Measurements from ENCODE around the gene EYA2. TPM values are rescaled to one million over a fixed set of nuclear protein-coding genes. Genes with fewer than 3 reads are reported as not detected.

The EYA2 gene
- total and polyA plus RNA-seq, 2 of the 4 experiments (the other 2 are of a cell fraction), result 2.3 to 5.4 TPM

GRCh38 chr20:47141350-47141921 lies 246.8 kb downstream of the EYA2 start:
- Histone ChIP-seq H4K5ac (ENCODE audit: low read depth, low read length) (no peak overlapping the region), H2AFZ (replicated peaks; ENCODE audit: low read length, poor library complexity) (no peak overlapping the region), H3K79me1 (ENCODE audit: low read depth in 1 of 2, low read length in 2 of 2) (0 out of 4 replicates have a peak, but pooled peaks cover 0 to 3% of the 10 kb centered on the region in 2 experiments), H3K4me2 (ENCODE audit: low read depth, low read length) (no peak overlapping the region), H3K27ac (ENCODE audit: insufficient read depth, low read length) (no peak overlapping the region), H3K14ac (replicated peaks; ENCODE audit: low read depth, low read length) (no peak overlapping the region), H2BK120ac (ENCODE audit: low read depth, low read length) (no peak overlapping the region), H3K56ac (ENCODE audit: extremely low read depth, insufficient read depth, low read length) (no peak overlapping the region), H3K36me3 (ENCODE audit: control insufficient read depth, insufficient read depth, low read length) (no peaks in the 10 kb centered on the region), H3K9ac (ENCODE audit: low read depth, low read length) (no peak overlapping the region), H4K20me1 (ENCODE audit: insufficient read depth, low read length) (no peaks in the 10 kb centered on the region), H2BK5ac (ENCODE audit: low read depth, low read length, poor library complexity, severe bottlenecking) (no peak overlapping the region), H3K4me3 (ENCODE audit: insufficient read depth, low read depth, low read length) (no peak overlapping the region), H3K9me3 (ENCODE audit: control insufficient read depth, insufficient read depth, low read length) (peaks cover 5% of the 10 kb centered on the region), H3K27me3 (ENCODE audit: control insufficient read depth, insufficient read depth, low read length) (no peaks in the 10 kb centered on the region), H4K91ac (ENCODE audit: insufficient read depth, low read depth, low read length) (no peak overlapping the region), H2AK5ac (ENCODE audit: low read depth, low read length) (no peak overlapping the region; the same call in 1 of the 2 replicates), H3K18ac (ENCODE audit: low read depth, low read length) (no peak overlapping the region), H3K9me1 (ENCODE audit: insufficient read depth, low read length) (peaks cover 14% of the 10 kb centered on the region; the same call in 1 of the 2 replicates), H3K4me1 (ENCODE audit: control insufficient read depth, insufficient read depth, low read length) (peaks cover 12% of the 10 kb centered on the region), H3K4ac (ENCODE audit: low read depth, low read length) (no peak overlapping the region), H2BK15ac (ENCODE audit: low read depth, low read length) (no peak overlapping the region), H3K23ac (ENCODE audit: low read depth, low read length) (no peak overlapping the region), H2BK20ac (ENCODE audit: low read depth, low read length) (no peak overlapping the region; the same call in 1 of the 2 replicates), H2AK9ac (replicated peaks; ENCODE audit: low read depth, low read length, poor library complexity) (no peak overlapping the region), H4K8ac (ENCODE audit: low read depth in 2 of 2, low read length in 2 of 2) (no peak overlapping the region)
- ChIA-PET CTCF (no interaction called here), POLR2A (ENCODE audit: unreplicated experiment) (no interaction called here)
- dilution Hi-C loops (cut with HindIII; ENCODE audit: low sequenced_read_pairs, unreplicated experiment) (no loop called here), intact Hi-C loops (cut with micrococcal nuclease) (no loop called here), in situ Hi-C loops (cut with MboI; ENCODE audit: low sequenced_read_pairs) (no loop called here)
- TF ChIP-seq MAFK (IDR thresholded peaks at IDR 0.05; ENCODE audit: low read depth, low read length) (no peak), MAZ (IDR thresholded peaks at IDR 0.05; ENCODE audit: borderline replicate concordance, low read depth, low read length) (no peak), POLR2A (IDR thresholded peaks at IDR 0.05; ENCODE audit: low read depth, low read length) (no peak), USF2 (IDR thresholded peaks at IDR 0.05; ENCODE audit: low read depth, low read length) (no peak)
- BruUV-seq (replicated peaks), result no TSS peak
- WGBS, 2 experiments (ENCODE audit: extremely low coverage in 2 of 2, insufficient read length in 1 of 2), result no CpG with 5 or more reads among the region's 2 CpGs
- ATAC-seq (ENCODE audit: low read depth) (no peak), DNase-seq (no peak)

All from IMR-90 (cell line).